ENCODE results near the gene EPHA2. TPM values are rescaled to one million over a fixed set of nuclear protein-coding genes. Genes with fewer than 3 reads are reported as not detected.

Gene EPHA2
- polyA plus RNA-seq, 2 of the 4 experiments (the other 2 are of a cell fraction) = 59.3 to 93.2 TPM

- Histone ChIP-seq H3K4me3 (no peak overlapping the region), H3K9me3 (no peaks in the 10 kb centered on the region), H3K27ac (peak overlapping the region; percentile 97 to 99; a peak in 5 of 6 replicates), H3K4me1 (peaks cover 80% of the 10 kb centered on the region), H3K4me2 (peak overlapping the region; percentile 95; the same call in 2 of the 3 replicates)
- WGBS (ENCODE audit: missing lambda C conversion rate) = 0% methylated on average over 1 of the region's 2 CpGs
- no peak for ATAC-seq
- ChIA-PET CTCF (interaction anchor here (1.0 to 3.1 kb wide), 6 partner anchors 13 to 89 kb away, joined by 3 to 13 read pairs (median 4); no protein-coding TSS in a partner anchor), POLR2A (interaction anchor here (0.7 kb wide), 1 partner anchor 14 kb away, joined by 3 read pairs; no protein-coding TSS in a partner anchor)
- no peak for DNase-seq (ENCODE audit: low read depth in 1 of 2, low spot score in 1 of 2)
- FAIRE-seq = no peak
- TF ChIP-seq KDM5A (IDR thresholded peaks at IDR 0.05) (no peak), ZFP36 (IDR thresholded peaks at IDR 0.05; ENCODE audit: borderline replicate concordance, partially characterized antibody) (no peak), HOXB13 (CRISPR knock-in tag; IDR thresholded peaks at IDR 0.05; ENCODE audit: low read depth) (no peak), CTCF (IDR thresholded peaks at IDR 0.05) (no peak), RNF2 (IDR thresholded peaks at IDR 0.05; ENCODE audit: borderline replicate concordance, low read depth) (no peak), POLR2A (IDR thresholded peaks at IDR 0.05; ENCODE audit: low read length) (no peak), NPAS2 (CRISPR knock-in tag; IDR thresholded peaks at IDR 0.05; ENCODE audit: borderline replicate concordance) (no peak), ATOH8 (CRISPR knock-in tag; IDR thresholded peaks at IDR 0.05; ENCODE audit: low read depth) (no peak), JUNB (IDR thresholded peaks at IDR 0.05) (no peak), GATA3 (IDR thresholded peaks at IDR 0.05; ENCODE audit: borderline replicate concordance) (no peak), RFX5 (IDR thresholded peaks at IDR 0.05) (no peak), SMC3 (IDR thresholded peaks at IDR 0.05) (no peak), E2F6 (IDR thresholded peaks at IDR 0.05; ENCODE audit: borderline replicate concordance, low read depth) (no peak), RARB (CRISPR knock-in tag; IDR thresholded peaks at IDR 0.05) (no peak), HDAC2 (IDR thresholded peaks at IDR 0.05) (no peak), BHLHE40 (IDR thresholded peaks at IDR 0.05; ENCODE audit: low read depth, low read length) (no peak), EHF (CRISPR knock-in tag; IDR thresholded peaks at IDR 0.05) (no peak), HOXB5 (CRISPR knock-in tag; IDR thresholded peaks at IDR 0.05) (no peak)
Measured at GRCh38 chr1:16166117-16166516, 10.2 kb upstream of the EPHA2 start.

- H3K9me3 ChIP-seq = no peaks in the 10 kb centered on the region
- peaks cover 80% of the 10 kb centered on the region for H3K4me1 ChIP-seq
- TF ChIP-seq USF2 (IDR thresholded peaks at IDR 0.05) (no peak), HDAC2 (IDR thresholded peaks at IDR 0.05) (no peak), CTCF (IDR thresholded peaks at IDR 0.05) (no peak), CBX8 (IDR thresholded peaks at IDR 0.05) (no peak), HOXB13 (CRISPR knock-in tag; IDR thresholded peaks at IDR 0.05; ENCODE audit: low read depth) (no peak)
- WGBS (ENCODE audit: missing lambda C conversion rate) = 74% methylated on average over 7 of the region's 7 CpGs
- DNase-seq (ENCODE audit: low read depth in 1 of 2, low spot score in 1 of 2) (peak in 1 of 2 experiments; percentile 69), FAIRE-seq (no peak), ATAC-seq (peak in 1 of 2 experiments; percentile 24; a peak in 3 of 6 replicates)
- ChIA-PET POLR2A (interaction anchor here (0.5 to 1.2 kb wide), 2 partner anchors 20 to 170 kb away, joined by 4 to 6 read pairs; no protein-coding TSS in a partner anchor), CTCF (interaction anchor here (0.8 to 3.1 kb wide), 6 partner anchors 11 to 88 kb away, joined by 3 to 13 read pairs (median 4); no protein-coding TSS in a partner anchor)
- peak overlapping the region; percentile 81 to 97 for H3K27ac ChIP-seq
- peak overlapping the region; percentile 66 for H3K4me2 ChIP-seq
- H3K4me3 ChIP-seq = no peak overlapping the region
Measured at GRCh38 chr1:16165548-16165947, 9.7 kb upstream of the EPHA2 start.

Data from A549 (cell line).